B cell (primary cell): ENCODE data around the gene EXOC4. TPM values are rescaled to one million over a fixed set of nuclear protein-coding genes. Genes with fewer than 3 reads are reported as not detected.

Experiments used
- ATAC-seq: fragments of 200-7000 bp; cut with Tn5 transposase; one replicate; pipeline ENCODE4 v1.10.0; 2021; ENCODE audit warnings: low read depth, mild to moderate bottlenecking, moderate number of reproducible peaks, moderate library complexity
- CTCF ChIA-PET: fragments of 350-600 bp; sonication (Branson Sonifier 250); formaldehyde crosslinking; loops from one replicate; lab custom pipeline; 2021; ENCODE audit warnings: antibody characterized with exemption, inconsistent platforms; lab: Charles Lee
- POLR2A ChIA-PET: fragments of 350-600 bp; sonication (Branson Sonifier 250); formaldehyde crosslinking; loops from one replicate; lab custom pipeline; 2021; ENCODE audit warnings: antibody characterized with exemption; lab: Charles Lee
- DNase-seq: peaks from one replicate; pipeline ENCODE4 v3.0.0; 2013
- H2AFZ ChIP-seq: 2 replicates; pipeline ENCODE4 v1.6.1; 2012; ENCODE audit warnings: mild to moderate bottlenecking, low read depth, low read length; ENCODE audit not compliant: insufficient read depth, poor library complexity, severe bottlenecking
- H3K27ac ChIP-seq, 2 donors: 1 replicate in 1 of 2; 2 replicates in 1 of 2; pipeline ENCODE4 v1.5.1; 2012 to 2013; ENCODE audit warnings: low read length in 2 of 2, mild to moderate bottlenecking in 2 of 2, moderate library complexity in 1 of 2
- H3K27me3 ChIP-seq, 4 experiments: fragments of 200-600 bp in 1 of 4; sonication (generic) in 1 of 4; replicated peaks in 1 of 4; 1 replicate in 2 of 4; 2 replicates in 2 of 4; pipeline versions ENCODE4 v1.6.1 to v1.7.0; 2013 to 2016; ENCODE audit warnings: low read length in 3 of 4, mild to moderate bottlenecking in 2 of 4, mixed read lengths in 1 of 4, moderate library complexity in 1 of 4; ENCODE audit not compliant: insufficient read depth in 4 of 4, control insufficient read depth in 3 of 4; ENCODE audit errors: control extremely low read depth in 1 of 4
- H3K36me3 ChIP-seq, 2 experiments: replicated peaks in 1 of 2; 1 replicate in 1 of 2; 2 replicates in 1 of 2; pipeline versions ENCODE4 v1.6.1 to v1.7.1; 2013; ENCODE audit warnings: low read length in 1 of 2; ENCODE audit not compliant: insufficient read depth in 2 of 2, control insufficient read depth in 1 of 2; ENCODE audit errors: control extremely low read depth in 1 of 2, extremely low read depth in 1 of 2
- H3K4me1 ChIP-seq, 2 donors: fragments of 200-600 bp in 1 of 2; sonication (generic) in 1 of 2; 1 replicate in 1 of 2; 2 replicates in 1 of 2; pipeline versions ENCODE4 v1.5.1 to v1.6.1; 2013 to 2017; ENCODE audit warnings: low read length in 2 of 2; ENCODE audit not compliant: control insufficient read depth in 2 of 2, insufficient read depth in 2 of 2
- H3K4me2 ChIP-seq: replicated peaks from 2 replicates; pipeline ENCODE3; 2012; ENCODE audit warnings: mild to moderate bottlenecking, low read depth, low read length; ENCODE audit not compliant: poor library complexity, severe bottlenecking
- H3K4me3 ChIP-seq, 5 experiments: fragments of 200-600 bp in 1 of 5; sonication (generic) in 1 of 5; 1 replicate in 3 of 5; 2 replicates in 2 of 5; pipeline versions ENCODE4 v1.5.1 to v1.7.0; 2011 to 2016; ENCODE audit warnings: low read length in 4 of 5, mild to moderate bottlenecking in 4 of 5, low read depth in 2 of 5, control low read depth in 1 of 5, moderate library complexity in 1 of 5; ENCODE audit not compliant: insufficient read depth in 1 of 5; ENCODE audit errors: control extremely low read depth in 1 of 5, extremely low read depth in 1 of 5
- H3K79me2 ChIP-seq: fragments of 200-600 bp; sonication (generic); one replicate; pipeline ENCODE4 v1.6.0; 2016; ENCODE audit warnings: low read length; ENCODE audit not compliant: control insufficient read depth, insufficient read depth
- H3K9ac ChIP-seq: fragments of 200-600 bp; sonication (generic); 2 replicates; pipeline ENCODE4 v1.6.1; 2017; ENCODE audit warnings: mild to moderate bottlenecking, low read length, moderate library complexity
- H3K9me3 ChIP-seq, 3 donors: one replicate each; pipeline versions ENCODE4 v1.6.1 to v1.7.1; 2013; ENCODE audit warnings: low read length in 2 of 3; ENCODE audit not compliant: control insufficient read depth in 2 of 3, insufficient read depth in 1 of 3; ENCODE audit errors: control extremely low read depth in 1 of 3
- H4K20me1 ChIP-seq: 2 replicates; pipeline ENCODE4 v1.6.0; 2012; ENCODE audit warnings: mild to moderate bottlenecking, low read length; ENCODE audit not compliant: insufficient read depth, control insufficient read depth, poor library complexity, severe bottlenecking
- H3K27ac Mint-ChIP-seq: one replicate; pipeline ENCODE4 v1.8.0; 2021; ENCODE audit warnings: mixed read lengths
- H3K27me3 Mint-ChIP-seq: one replicate; pipeline ENCODE4 v1.8.0; 2021; ENCODE audit warnings: mixed read lengths
- H3K4me1 Mint-ChIP-seq: one replicate; pipeline ENCODE4 v1.8.0; 2021; ENCODE audit warnings: mixed read lengths
- H3K4me3 Mint-ChIP-seq: one replicate; pipeline ENCODE4 v1.8.0; 2021; ENCODE audit warnings: mixed read lengths
- H3K9me3 Mint-ChIP-seq: one replicate; pipeline ENCODE4 v1.8.0; 2022; ENCODE audit warnings: mixed read lengths; ENCODE audit not compliant: insufficient read depth
- CTCF ChIP-seq: fragments of 200-600 bp; IDR thresholded peaks from one replicate; pipeline ENCODE4 v1.8.0; 2022; ENCODE audit warnings: antibody characterized with exemption, mild to moderate bottlenecking
- EZH2 ChIP-seq: IDR thresholded peaks from 2 replicates; pipeline ENCODE4 v1.6.1; 2012; ENCODE audit warnings: borderline replicate concordance, low read depth, mild to moderate bottlenecking, moderate library complexity, low read length; ENCODE audit not compliant: insufficient read depth, poor library complexity, severe bottlenecking
- WGBS: methylation state at CpG from one replicate; pipeline ENCODE4 v1.1.5; 2013; ENCODE audit warnings: missing lambda C conversion rate; ENCODE audit not compliant: insufficient coverage; 5-methylcytosine and 5-hydroxymethylcytosine counted together
- intact Hi-C: fragments of 100-400 bp; cut with micrococcal nuclease; formaldehyde crosslinking; loops from one replicate; pipeline ENCODE4 v1.10.0; 2022
- polyA plus RNA-seq: library from polyadenylated mRNA; depleted of rRNA; stranded (reverse); fragments of >200 nt; gene quantifications from 2 replicates; pipeline ENCODE4 v1.2.3, GENCODE V29; 2012
- total RNA-seq, 2 donors: library from RNA; stranded (reverse); fragments of 120-200 nt in 1 of 2; gene quantifications; 1 replicate in 1 of 2; 2 replicates in 1 of 2; pipeline versions ENCODE4 v1.2.3 to v1.2.4, GENCODE V29; 2013 to 2022

EXOC4 gene
- total and polyA plus RNA-seq, 2 donors (not counting 1 experiment from before 2014, with no cell fraction given), result 16.7 to 135 TPM

GRCh38 chr7:133265821-133266220, 12.9 kb downstream of the EXOC4 start:
- DNase-seq, result no peak
- no peak overlapping the region for H3K4me3 ChIP-seq
- intact Hi-C loops, result no loop called here
- H3K79me2 ChIP-seq, result peaks cover 45% of the 10 kb centered on the region
- Mint-ChIP-seq H3K27ac (no peak overlapping the region), H3K4me3 (no peak overlapping the region), H3K27me3 (no peaks in the 10 kb centered on the region), H3K4me1 (peaks cover 7% of the 10 kb centered on the region), H3K9me3 (no peaks in the 10 kb centered on the region)
- H3K27ac ChIP-seq, result no peak overlapping the region
- H2AFZ ChIP-seq, result no peak overlapping the region
- ChIA-PET CTCF (interaction anchor here (0.7 kb wide), 1 partner anchor 52 kb away, joined by 3 read pairs; no protein-coding TSS in a partner anchor), POLR2A (no interaction called here)
- no peak overlapping the region for H3K4me2 ChIP-seq
- no peaks in the 10 kb centered on the region for H3K4me1 ChIP-seq
- H3K9me3 ChIP-seq, result no peaks in the 10 kb centered on the region
- no peaks in the 10 kb centered on the region for H3K27me3 ChIP-seq
- no peak for TF ChIP-seq EZH2
- H3K36me3 ChIP-seq, result peaks cover 0 to 6% of the 10 kb centered on the region in 2 experiments
- peaks cover 4% of the 10 kb centered on the region for H4K20me1 ChIP-seq
- no peak for ATAC-seq
- no peak overlapping the region for H3K9ac ChIP-seq

GRCh38 chr7:133268355-133268754, 15.5 kb downstream of the EXOC4 start:
- H3K4me1 Mint-ChIP-seq, result peaks cover 2% of the 10 kb centered on the region
- ChIA-PET POLR2A (no interaction called here), CTCF (interaction anchor here (0.6 kb wide), 1 partner anchor 1279 kb away, joined by 3 read pairs; no protein-coding TSS in a partner anchor)
- no peak for ATAC-seq
- no peak overlapping the region for H3K27ac ChIP-seq
- H3K27me3 ChIP-seq, result no peaks in the 10 kb centered on the region
- no CpG with 5 or more reads among the region's 2 CpGs for WGBS
- no peak overlapping the region for H3K4me3 ChIP-seq
- DNase-seq, result no peak
- no peaks in the 10 kb centered on the region for H3K4me1 ChIP-seq
- H4K20me1 ChIP-seq, result peaks cover 4% of the 10 kb centered on the region
- no peak for TF ChIP-seq CTCF
- no peak overlapping the region for H3K4me3 Mint-ChIP-seq
- no peak overlapping the region for H3K4me2 ChIP-seq
- no peaks in the 10 kb centered on the region for H3K27me3 Mint-ChIP-seq
- no peak overlapping the region for H3K9ac ChIP-seq
- no peak overlapping the region for H3K27ac Mint-ChIP-seq
- H3K9me3 ChIP-seq, result no peaks in the 10 kb centered on the region
- H2AFZ ChIP-seq, result no peak overlapping the region
- H3K79me2 ChIP-seq, result peaks cover 31% of the 10 kb centered on the region
- H3K36me3 ChIP-seq, result peaks cover 0 to 6% of the 10 kb centered on the region in 2 experiments
- intact Hi-C loops, result no loop called here
- no peaks in the 10 kb centered on the region for H3K9me3 Mint-ChIP-seq
